Stimulated activated CD4-positive, alpha-beta T cell treated with anti-CD3 and anti-CD28 coated beads, Interleukin-12 subunit alpha, Interleukin-12 subunit beta, amount 100 ng/mL, for 24 hours (primary cell): ENCODE measurements around the gene MPIG6B.

Experiments
- DNase-seq, 2 experiments: peaks; one replicate each; pipeline ENCODE4 v3.0.0-alpha.2; 2020; ENCODE audit warnings: low read depth in 2 of 2

The MPIG6B gene

DNA sequence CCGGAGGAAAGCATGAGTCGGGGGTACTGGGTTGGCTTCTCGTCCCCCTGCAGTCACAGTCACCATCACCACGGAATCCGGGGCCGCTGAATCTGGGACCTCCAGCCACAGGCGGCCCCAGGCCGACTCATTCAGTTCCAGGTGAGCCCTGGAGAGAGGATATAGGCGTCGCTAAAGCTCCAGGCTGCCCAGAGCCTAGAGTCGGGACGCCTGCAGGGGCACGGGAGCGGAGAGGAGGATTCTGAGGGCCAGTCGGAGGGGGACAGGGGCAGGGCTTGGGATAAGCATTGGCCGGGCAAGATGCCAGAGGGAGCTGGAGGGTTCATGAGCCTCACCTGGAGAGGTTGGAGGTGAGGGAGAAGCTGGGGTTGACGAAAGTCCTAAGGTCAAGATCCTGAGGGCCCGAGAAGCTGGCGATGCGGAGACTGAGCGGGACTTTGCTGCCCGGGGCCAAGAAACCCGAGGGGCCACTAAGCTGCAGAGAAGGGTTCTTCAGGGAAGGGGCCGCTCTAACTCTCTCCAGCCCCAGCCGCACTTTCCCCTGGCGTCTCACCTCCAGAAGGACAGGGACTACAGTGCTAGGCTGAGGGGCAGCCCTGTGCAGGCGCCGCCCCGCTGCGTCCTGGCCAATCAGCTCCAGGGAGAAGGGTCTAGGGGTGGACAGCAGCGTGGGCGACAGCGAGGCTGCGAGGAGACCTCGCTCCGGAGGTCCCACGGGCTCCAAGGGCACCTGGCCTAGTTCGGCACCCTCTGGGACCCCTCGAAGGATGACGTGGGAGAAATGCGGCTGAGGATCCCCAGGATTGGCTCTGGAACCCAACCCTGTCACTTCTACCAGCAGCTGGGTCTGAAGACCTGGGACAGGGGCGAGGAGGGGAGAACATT lies 43.0 kb downstream of the MPIG6B start:
- DNase-seq, result no peak

- no peak for DNase-seq
Measured at GRCh38 chr6:31767096-31767645, 44.0 kb downstream of the MPIG6B start.

GRCh38 chr6:31768363-31769257 lies 45.4 kb downstream of the MPIG6B start:
- DNase-seq, result no peak

DNA sequence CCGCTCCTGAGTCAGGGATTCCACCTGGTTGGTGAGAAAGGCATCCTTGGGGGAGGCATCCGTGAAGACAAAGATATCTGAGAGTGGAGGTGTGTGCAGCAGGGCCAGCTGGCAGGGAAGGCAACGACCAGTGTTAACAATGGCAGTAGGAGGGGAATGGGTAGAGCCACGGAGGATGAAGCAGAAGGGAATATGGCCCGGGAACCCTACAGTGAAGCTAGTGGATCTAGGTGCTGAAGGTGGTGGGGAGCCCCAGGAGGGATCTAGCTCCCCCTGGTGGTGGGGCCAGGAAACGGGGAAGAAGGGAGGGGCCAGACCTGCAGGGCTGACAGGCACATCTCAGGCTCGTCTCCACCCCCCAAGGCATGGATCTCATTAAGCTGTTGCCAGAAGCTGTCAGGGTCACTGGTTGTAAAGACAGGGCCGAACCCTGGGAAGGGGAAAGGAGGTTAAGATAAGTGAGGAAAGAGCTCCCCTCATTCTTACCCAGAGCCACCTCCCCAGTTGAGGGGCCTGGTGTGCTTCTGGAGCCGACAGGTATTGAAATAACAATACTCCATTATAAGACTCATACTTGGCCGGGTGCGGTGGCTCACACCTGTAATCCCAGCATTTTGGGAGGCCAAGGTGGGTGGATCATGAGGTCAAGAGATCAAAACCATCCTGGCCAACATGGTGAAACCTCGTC lies 46.7 kb downstream of the MPIG6B start:
- peak; percentile 61 to 73 for DNase-seq

DNA sequence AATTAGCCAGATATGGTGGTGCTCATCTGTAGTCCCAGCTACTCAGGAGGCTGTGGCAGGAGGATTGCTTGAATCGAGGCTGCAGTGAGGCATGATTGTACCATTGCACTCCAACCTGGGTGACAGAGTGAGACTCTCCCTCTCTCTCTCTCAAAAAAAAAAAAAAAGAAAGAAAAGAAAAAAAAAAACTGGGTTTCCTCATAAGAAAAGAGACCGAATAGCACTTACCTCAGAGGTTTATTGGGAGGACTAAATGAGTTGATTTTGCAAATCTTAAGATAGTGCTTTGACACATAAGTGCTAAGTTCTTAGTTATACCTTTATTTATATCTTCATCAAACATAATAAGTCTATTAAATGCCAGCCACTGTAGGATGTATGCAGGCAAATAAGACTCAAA lies 47.7 kb downstream of the MPIG6B start:
- no peak for DNase-seq

- no peak for DNase-seq
Measured at GRCh38 chr6:31771992-31772358, 48.8 kb downstream of the MPIG6B start.

GRCh38 chr6:31775184-31775583 lies 52.0 kb downstream of the MPIG6B start:
- no peak for DNase-seq

GRCh38 chr6:31775633-31776484 lies 52.7 kb downstream of the MPIG6B start:
- no peak for DNase-seq
